Mammary epithelial cell (primary cell): ENCODE measurements around the gene AKT3.

Experiments
- CTCF ChIP-seq, 2 donors: IDR thresholded peaks in 1 of 2; conservative IDR thresholded peaks in 1 of 2; 2 replicates each; pipeline ENCODE4 v1.5.1; 2011 to 2012; ENCODE audit warnings: inconsistent platforms in 2 of 2, low read length in 2 of 2, mild to moderate bottlenecking in 2 of 2, control low read depth in 1 of 2, low read depth in 1 of 2; ENCODE audit not compliant: insufficient read depth in 1 of 2; ENCODE audit errors: extremely low read depth in 1 of 2
- EZH2 ChIP-seq: IDR thresholded peaks from 2 replicates; pipeline ENCODE4 v1.6.1; 2012; ENCODE audit warnings: low read length, inconsistent platforms, borderline replicate concordance

GRCh38 chr1:243539636-243540035 is 310.4 kb downstream of the AKT3 start:
- no peak for TF ChIP-seq EZH2
- TF ChIP-seq CTCF (conservative IDR thresholded peaks at IDR 0.05 in 1 of 2, IDR thresholded peaks at IDR 0.05 in 1 of 2; ENCODE audit: extremely low read depth in 1 of 2, insufficient read depth in 1 of 2, low read depth in 1 of 2, low read length in 2 of 2), result no peak
